SK-N-SH (cell line): ENCODE results near the gene PRICKLE3.

Source experiments
- CTCF ChIP-seq: fragments of 200-600 bp; sonication (generic); IDR thresholded peaks from 2 replicates; pipeline ENCODE4 v1.6.1; 2017; ENCODE audit warnings: antibody characterized with exemption, mild to moderate bottlenecking, moderate library complexity
- EZH2phosphoT487 ChIP-seq: fragments of 200-600 bp; sonication (generic); IDR thresholded peaks from 2 replicates; pipeline ENCODE4 v1.6.1; 2017; ENCODE audit warnings: low read depth, mixed run types, mild to moderate bottlenecking, antibody characterized with exemption, moderate library complexity, borderline replicate concordance
- FOXJ3 ChIP-seq: sonication (generic); formaldehyde crosslinking; IDR thresholded peaks from 2 replicates; pipeline ENCODE4 v1.5.1; 2020; ENCODE audit warnings: mild to moderate bottlenecking, missing genetic modification reagents
- RAD21 ChIP-seq: IDR thresholded peaks from 2 replicates; pipeline ENCODE4 v1.6.1; 2012; ENCODE audit warnings: mild to moderate bottlenecking, low read length
- RCOR1 ChIP-seq: fragments of 150-350 bp; IDR thresholded peaks from 2 replicates; pipeline ENCODE4 v1.6.1; 2017; ENCODE audit warnings: antibody characterized with exemption, low read length
- REST ChIP-seq: IDR thresholded peaks from 2 replicates; pipeline ENCODE4 v1.6.1; 2012; ENCODE audit warnings: mild to moderate bottlenecking, low read depth, low read length, moderate library complexity
- RFX5 ChIP-seq: IDR thresholded peaks from 2 replicates; pipeline ENCODE4 v1.6.1; 2012; ENCODE audit warnings: mild to moderate bottlenecking, improper control_type of control experiment, low read length
- SIN3A ChIP-seq: IDR thresholded peaks from 2 replicates; pipeline ENCODE4 v1.6.1; 2012; ENCODE audit warnings: low read depth, mild to moderate bottlenecking, low read length, moderate library complexity, borderline replicate concordance
- TF ChIP-seq, protein P1 (sequence below): IDR thresholded peaks from 2 replicates; pipeline ENCODE4 v1.4.0; 2012; ENCODE audit warnings: low read depth, borderline replicate concordance

- TF ChIP-seq RFX5 = no peak
- TF ChIP-seq, protein P1, sequence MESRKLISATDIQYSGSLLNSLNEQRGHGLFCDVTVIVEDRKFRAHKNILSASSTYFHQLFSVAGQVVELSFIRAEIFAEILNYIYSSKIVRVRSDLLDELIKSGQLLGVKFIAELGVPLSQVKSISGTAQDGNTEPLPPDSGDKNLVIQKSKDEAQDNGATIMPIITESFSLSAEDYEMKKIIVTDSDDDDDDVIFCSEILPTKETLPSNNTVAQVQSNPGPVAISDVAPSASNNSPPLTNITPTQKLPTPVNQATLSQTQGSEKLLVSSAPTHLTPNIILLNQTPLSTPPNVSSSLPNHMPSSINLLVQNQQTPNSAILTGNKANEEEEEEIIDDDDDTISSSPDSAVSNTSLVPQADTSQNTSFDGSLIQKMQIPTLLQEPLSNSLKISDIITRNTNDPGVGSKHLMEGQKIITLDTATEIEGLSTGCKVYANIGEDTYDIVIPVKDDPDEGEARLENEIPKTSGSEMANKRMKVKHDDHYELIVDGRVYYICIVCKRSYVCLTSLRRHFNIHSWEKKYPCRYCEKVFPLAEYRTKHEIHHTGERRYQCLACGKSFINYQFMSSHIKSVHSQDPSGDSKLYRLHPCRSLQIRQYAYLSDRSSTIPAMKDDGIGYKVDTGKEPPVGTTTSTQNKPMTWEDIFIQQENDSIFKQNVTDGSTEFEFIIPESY = no peak
- TF ChIP-seq RCOR1 = no peak
- no peak for TF ChIP-seq CTCF
- no peak for TF ChIP-seq SIN3A
- TF ChIP-seq RAD21 = no peak
- TF ChIP-seq EZH2phosphoT487 = no peak
- no peak for TF ChIP-seq REST
- no peak for TF ChIP-seq FOXJ3
These were observed 3.4 kb upstream of the PRICKLE3 start for GRCh38 chrX:49189606-49190005.
